Stimulated activated CD4-positive, alpha-beta T cell treated with anti-CD3 and anti-CD28 coated beads, Interleukin-15, amount 100 ng/mL, for 48 hours (primary cell): ENCODE measurements around the gene NR3C1.
A peak's percentile ranks its signal among the peaks of the same experiment; 100 is the strongest.

Source experiments
- DNase-seq, 2 donors: peaks; one replicate each; pipeline ENCODE4 v3.0.0-alpha.2; 2020; ENCODE audit warnings: low read depth in 2 of 2

Gene NR3C1

DNA sequence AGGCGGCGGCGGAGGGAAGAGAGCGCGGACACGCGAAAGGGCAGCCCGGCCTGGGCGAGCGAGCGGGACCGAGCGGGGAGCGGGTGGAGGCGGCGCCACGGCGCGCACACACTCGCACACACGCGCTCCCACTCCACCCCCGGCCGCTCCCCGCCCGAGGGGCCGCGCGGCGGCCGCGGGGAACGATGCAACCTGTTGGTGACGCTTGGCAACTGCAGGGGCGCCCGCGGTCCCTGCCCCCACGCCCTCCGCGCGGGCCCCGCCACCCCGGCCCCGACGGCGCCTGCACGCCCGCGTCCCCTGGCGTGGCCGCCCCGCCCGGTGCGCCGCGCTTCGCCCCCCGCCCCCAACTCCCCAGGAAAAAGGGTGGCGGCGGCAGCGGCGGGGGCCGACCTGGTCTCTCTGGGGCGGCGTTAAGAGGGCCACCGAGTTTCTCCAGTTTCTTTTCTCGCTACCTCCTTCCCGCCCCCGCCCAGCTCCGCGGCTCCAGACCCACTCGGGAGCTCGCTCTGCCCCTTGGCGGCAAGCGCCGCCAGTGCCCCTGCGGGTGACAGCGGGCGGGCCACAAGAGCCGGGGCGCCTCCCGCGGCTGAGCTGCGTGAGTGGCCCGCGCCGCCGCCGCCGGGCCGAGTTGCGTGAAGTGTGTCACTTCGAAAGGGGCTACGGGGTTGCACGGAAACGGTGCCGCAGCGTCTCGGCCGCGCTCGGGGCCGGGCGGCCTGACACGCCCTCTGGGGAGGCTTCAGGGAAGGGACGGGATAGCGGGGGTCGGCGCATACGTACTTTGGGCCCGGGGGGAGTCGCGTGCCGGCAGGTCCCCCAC lies at the start of gene NR3C1:
Gene NR3C1, minus strand, starts transcription at position 94 of the 823 bp plus-strand sequence. CDS start 2,847 bp downstream, outside the sequence.
- DNase-seq = peak; percentile 71 to 75

DNA sequence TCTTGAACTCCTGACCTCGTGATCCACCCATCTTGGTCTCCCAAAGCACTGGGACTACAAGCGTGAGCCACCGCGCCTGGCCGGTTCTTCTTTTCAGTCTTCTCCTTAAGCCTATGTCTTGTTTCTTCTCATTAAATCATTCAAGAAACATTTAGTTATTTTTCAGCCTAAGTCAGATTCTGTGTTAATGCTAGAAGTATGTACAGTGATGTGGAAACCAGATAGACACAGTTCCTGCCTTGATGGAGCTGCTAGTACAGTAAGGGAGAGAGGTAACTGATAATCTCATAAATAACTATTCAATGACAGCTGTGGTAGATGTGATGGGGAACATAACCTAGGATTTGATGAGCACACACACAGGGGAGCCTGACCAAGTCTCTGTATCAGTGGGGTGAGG lies 46.3 kb upstream of the NR3C1 start:
- no peak for DNase-seq

DNA sequence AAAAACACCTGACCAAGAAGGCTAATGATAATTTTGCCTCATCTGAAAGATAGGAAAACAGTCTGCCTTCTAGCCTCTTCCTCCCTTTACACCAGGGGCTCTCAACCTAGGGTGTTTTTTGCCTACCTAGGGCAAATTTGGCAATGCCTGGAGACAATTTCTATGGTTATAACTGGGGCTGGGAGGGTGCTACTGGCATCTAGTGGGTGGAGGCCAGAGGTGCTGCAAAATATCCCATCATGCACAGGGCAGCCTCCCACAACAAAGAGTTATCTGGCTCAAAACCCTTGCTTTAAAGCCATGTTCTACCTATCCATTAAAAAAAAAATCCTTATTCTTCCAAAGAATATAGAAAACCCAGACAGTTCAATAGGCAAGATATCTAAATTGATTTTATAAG lies 45.0 kb upstream of the NR3C1 start:
- no peak for DNase-seq

DNA sequence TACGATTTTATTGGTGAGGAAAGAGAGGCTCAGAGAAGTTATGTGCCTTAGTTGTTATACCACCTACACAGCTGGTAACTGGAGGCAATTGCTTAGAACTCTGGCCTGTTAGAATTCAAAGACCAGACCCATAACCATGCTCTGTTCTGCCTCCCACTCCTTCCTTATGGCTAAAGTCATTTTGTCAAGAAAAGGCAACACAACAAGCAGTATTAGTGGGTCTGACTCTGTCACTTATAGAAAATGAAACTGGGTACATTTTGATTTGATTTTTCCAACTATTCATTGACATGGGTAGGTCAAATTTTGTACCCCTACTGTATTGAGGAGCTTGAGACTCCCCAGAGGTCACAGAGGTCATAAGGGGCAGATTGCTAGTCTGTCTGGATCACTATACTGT lies 44.5 kb upstream of the NR3C1 start:
- DNase-seq = no peak

DNA sequence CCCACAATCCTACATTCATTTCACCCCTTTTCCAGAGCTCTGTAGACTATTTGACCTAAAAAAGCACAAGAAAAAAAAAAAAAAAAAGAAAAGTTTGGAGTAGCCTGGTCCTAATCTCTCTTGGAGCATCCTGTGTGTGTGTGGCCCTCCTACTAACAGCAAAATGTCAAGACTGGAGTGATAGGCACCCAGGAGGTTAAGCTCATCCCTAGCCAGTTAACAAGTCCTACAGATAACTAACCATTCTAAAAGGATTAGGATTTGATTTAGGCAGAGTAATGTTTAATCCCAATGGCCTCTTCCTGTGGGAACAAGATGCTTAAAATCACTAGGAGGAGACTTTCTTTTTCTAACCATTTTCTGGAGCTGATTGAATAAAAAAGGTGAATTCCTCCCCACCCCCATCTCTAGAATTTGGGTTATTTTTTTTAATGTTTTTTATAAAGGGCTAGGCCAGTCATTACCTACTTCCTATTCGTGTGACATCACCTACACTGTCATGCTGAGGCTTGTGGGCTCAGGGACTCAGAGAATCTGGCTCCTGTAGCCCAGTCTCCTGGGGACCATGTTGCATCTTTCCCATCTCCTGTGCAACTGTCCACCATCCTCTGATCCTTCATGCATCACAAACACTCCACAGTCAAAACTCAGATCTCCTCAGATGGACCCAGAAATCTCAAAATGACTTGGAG lies 43.2 kb upstream of the NR3C1 start:
- no peak for DNase-seq

DNA sequence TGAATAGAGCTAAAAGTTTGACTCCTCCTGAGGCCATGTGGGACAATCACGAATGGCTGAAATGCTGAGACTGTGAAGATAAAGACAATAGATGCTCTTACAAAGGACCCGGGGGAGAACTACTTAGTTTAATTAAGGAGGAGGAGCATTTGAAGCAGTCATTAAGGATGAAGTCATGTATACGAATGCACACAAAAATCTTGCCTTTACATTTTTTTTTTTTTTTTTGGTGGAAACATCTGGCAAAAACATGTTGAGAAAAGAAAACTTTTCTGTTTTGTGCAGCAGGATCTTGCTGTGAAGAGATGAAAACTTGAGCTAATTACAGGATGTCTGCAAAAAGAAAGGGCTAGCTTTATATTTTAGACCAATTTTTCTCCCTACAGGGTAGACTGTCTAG lies 42.3 kb upstream of the NR3C1 start:
- no peak for DNase-seq

DNA sequence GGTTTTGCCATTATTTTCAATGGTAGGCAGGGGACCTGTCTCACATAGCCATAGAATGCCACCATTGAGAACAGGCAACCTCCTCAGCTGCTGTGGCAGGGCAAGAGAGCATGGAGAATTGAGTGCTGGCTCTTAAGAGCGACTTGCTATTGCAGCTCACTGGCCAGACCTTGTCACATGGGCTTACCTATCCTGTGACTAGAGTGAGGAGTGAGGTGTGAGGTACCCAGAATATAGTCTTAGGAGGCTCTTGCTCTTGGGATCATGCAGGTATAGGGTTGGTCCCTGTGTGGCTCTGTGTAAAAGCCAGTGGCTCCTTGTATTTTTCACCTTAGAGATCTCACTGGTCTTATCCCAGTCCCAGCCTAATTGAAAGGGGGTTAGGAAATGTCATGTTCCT lies 39.8 kb upstream of the NR3C1 start:
- no peak for DNase-seq

DNA sequence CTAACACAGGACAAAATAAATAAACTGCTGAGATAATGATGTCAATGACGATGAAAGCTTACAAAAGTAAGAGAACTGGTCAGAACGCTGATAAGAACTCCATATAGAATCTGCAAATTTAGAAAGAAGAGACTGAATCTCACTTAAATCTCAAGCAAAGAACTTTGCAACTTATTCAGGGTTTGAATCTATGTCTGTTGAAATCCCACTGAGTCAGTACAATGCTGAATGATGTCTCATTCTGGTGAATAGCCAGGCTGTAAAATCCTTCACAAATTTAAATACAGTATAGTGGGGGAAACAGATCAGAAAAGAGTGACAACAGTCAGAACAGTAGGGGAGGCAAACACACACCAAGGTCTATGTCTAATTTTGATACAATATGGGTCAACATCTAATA lies 38.9 kb upstream of the NR3C1 start:
- no peak for DNase-seq

DNA sequence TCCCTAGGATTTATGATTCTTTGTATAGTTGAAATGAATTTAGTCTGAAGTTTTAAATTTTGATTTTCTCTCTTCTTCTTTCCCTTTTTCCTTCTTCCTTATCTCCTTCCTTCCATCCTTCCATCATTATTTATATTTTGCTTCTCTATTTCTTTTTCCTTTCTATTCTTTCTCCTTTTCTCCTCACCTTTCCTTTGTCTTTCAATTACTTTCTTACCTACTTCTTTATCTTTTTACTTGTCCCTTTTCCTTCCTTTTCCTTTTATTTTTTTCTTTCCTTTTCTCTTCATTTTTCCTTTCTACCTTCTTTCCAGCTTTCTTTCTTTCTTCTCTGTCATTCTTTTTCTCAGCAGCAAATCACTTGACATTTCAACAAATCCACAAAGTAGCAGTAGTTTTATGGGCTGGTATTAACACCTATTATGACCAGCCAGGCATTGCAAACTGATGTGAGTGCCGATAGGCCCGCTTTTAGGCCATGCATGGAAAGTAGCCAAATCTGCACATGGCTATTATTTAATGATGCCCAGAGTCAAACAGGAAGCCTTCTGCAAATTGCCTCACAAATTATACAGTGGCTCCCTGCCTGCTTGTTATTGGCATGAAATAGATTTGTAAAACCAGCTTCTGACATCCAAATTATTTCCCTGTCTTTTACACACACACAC lies 37.1 kb upstream of the NR3C1 start:
- no peak for DNase-seq

DNA sequence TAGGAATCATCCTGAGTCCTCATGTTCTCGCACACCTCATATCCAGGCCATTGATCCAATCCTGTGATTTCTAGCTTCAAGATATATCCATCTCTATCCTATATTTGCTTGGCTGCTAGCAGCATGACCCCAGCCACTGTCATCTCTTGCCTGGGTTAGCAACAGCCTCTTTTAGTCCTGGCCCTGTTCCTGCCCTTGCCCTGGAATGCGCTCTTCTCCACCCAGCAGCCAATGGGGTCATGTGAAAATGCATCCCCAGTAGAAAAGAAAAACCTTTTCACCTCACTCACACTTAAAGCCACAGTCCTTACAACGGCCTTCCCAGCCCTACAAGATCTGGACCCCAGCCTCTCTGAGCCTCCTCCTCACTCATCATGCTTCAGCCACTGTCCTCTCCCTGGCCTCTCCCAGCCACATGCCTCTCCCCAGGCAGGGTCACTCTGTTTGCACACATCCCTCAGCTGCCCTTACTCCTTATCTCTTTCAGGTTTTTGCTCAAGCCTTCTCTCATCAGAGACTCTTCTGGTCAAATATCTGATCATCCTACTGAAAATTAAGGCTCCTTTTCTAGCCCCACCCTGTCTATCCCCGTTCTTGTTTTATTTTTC lies 34.3 kb upstream of the NR3C1 start:
- DNase-seq = no peak

DNA sequence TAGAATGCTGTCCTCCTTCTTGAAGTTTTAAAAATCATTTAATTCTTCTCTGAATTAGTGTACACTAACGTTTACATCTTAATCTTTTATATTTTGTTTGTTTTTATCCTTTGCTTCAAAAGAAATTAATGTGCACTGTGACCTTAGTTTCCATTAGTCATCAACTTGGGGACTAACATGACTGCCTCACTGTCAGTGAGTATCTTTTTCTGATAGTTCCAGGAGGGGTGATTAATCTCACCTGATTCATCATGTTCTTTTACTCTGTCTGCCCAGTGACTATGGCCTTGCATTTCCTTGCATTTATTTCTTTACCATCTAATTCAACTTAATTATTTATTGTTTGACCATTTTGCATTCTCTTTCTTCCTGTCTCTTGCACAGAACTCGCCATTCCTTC lies 33.4 kb upstream of the NR3C1 start:
- DNase-seq = no peak

DNA sequence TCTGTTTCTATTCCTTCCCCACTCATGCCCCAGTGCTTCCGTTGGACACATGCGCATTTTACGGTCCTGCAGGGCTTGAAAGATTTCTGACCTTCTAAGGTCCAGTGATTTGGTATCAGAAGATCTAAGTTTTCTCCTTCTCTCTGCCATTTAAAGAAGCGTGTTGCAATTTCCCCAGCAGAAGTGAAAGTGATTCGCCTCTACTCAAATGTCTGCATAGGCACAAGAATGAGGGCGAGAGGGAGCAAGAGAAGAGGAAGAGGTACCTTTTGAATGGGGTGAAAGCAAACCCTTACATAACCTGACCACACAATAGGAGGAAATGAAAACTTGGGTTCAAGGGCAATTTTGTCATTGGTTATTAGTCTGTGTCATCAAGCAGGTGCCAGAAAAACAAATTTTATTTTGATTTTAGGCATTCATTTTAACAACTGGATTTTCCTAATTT lies 31.7 kb upstream of the NR3C1 start:
- DNase-seq = no peak

DNA sequence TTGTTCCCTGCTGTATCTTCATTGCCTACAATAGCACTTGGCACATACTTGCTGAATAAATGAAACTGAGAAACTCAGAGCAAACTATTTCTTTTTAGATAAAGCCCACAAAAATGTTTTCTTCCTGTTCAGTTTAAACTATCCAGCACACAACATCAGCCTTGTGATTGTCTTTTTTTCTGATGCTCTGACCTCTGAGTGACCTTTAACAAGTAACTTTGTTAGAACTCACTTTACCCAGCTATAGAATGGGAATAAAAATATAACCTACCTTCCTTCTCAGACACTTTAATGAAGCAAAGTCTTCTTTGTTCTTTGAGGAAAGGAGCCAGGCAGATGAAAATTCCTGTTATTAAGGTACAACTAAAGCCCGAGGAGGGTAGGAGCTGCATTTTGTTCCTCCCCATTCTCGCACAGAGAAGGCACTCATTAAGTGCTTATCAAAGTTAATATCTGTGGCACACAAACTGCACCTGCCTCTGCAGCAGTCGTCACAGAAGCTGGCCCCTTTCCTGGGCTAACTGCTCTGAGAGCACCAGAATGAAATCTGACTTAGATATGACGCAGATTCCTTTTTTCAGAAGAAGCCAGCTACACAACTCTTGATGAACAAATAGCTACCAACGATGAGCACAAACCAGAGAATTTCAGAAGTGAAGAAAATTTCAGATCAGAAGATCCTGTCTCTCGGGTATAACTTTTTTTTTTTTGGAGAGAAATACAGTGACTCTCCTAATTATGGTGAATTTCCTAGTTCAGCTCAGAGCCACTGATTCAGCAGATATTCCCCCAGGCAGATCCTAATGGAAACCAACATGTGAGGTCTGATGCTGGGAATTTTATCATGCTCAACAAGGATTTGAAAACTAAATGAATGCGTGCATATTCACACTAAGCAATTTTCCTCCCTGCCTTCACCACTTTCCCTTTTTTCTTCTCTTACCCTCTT lies 31.0 kb upstream of the NR3C1 start:
- peak; percentile 28 to 33 for DNase-seq

DNA sequence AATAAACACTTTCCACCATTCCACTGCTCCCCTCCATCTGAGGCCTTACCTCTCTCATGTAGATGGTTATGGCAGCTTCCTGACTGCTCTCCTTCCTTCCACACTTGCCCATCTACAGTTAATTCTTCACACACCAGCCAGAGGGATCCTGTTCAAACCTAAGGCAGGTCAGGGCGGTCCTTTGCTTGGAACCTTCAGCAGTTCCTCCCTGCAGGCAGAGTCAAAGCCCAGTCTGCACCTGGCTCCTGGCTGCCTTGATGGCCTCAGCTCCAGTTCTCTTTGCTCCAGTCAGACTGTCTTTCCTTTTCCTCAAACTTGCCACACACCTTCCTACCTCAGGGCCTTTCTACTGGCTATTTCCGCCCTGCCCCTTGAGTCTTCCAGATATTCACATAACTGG lies 30.2 kb upstream of the NR3C1 start:
- no peak for DNase-seq

DNA sequence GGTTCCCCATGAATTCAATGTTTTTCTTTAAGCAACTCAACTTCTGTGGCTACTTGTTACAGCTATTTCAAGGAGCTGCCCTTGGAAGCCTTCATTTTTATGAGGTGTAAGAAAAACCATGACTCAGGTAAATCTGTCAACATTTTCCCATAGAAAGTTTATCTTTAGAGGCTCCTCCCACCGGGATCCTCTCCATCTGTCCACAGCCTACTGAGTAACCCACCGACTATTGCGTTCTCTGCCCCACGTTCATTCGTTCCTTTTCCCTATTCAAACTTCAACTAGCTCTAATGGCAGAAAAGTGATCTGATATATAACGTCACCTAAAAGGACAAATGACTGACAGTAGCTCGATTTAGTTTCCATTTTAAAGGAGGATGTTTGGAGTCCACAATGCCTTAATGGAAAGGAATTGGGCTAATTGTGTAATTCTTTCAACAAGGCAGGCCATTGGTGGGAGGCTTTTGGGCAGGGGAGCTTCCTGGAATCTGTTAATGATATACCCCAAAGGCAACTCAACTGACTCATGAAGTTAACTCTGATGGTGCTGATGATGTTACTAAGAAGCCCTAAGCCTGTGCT lies 29.3 kb upstream of the NR3C1 start:
- DNase-seq = no peak

DNA sequence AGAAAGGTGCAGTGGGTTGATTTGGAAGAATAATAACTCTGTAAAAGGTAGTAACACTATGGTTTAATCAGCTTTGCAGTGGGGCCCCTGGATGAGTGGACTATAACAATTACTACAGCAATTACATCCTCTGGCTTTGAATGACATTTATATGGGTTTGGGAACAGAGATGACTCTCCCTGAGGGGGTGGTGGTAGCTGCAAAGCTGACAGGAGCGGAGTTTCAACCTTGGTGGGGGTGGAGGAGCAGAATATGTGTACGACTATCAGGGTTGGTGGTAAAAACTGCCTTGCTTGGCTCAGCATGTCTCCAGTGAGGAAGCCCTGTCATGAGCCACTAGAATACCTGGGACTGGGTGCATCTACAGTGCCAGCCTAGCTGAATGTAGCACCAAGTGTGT lies 28.3 kb upstream of the NR3C1 start:
- peak; percentile 40 to 48 for DNase-seq

DNA sequence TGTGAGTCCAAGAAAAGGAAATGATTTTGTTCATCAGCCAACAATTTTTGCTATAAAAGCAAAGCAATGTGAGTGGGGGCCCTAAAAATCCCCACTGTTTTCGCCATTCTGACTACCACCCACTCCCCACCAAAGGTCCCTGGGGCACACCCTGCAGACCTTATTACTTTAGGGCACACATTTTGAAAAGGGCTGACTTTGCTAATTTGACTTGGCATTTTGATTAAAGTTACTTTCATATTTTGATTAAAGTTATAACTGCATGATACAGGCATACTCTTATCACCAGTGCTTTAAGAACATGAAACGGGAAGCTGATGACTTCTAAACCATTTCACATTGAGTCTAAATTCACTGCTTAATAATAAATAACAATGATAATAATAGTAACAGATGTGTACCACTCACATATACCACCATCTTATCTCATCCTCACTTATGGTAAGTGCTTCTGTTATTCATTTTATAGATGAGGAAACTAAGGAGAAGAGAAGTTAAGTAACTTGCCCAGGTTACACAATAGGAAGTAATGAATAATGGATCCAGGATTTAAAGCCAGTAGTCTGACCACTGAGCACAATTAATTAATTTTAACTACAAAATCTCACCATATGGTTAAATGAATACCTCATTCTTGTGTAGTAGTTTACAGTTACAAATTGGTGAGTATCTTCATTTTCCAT lies 25.4 kb upstream of the NR3C1 start:
- DNase-seq = no peak

DNA sequence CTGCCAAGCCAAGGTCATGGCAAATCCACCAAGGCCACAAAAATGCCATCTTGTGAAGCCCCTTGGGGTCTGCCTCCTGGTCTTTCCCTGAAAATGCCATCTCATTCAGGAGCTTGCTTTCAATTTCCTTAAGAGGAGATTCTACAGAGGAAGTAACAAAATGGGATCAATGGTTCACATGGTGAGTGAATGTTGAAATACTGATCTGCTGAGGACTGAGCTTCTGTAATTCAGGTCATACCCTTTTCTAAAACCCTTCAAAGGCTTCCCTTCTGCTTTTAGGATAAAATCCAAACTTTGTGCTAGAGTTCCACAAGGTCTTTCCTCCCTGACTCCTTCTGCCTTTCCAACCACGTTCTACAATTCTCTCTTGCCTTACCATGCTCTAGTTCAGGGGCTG lies 24.7 kb upstream of the NR3C1 start:
- DNase-seq = no peak

DNA sequence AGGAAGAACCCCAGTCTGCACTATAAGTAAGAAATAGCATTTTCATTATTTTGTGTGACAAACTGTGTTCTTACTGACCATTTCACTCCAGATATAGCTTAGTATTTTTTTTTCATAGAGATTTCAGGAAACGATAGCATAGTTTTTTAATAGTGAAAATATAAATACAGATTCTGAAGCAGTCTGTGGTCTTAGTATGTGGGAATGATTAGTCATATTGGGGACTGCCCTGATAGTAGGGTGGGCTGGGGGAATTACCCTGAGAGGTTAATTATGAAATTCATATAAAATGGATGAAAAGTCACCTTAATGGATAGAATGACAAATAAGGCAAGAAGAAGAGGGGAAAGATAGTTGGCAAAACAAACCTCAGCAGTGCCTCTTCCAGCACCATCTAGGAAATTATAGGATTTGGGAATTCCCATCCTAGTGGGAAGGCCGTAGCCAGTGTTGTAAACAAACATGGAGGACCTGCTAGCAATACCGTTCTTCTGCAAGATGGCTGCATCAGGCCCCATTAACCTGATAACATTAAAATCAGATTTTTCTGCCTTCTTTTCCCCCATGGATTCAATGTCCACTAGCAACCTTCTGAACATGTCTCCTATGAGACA lies 23.7 kb upstream of the NR3C1 start:
- no peak for DNase-seq
